Peyer's patch (tissue), 4 donors: ENCODE results near the gene OPCML.

Source experiments
- CTCF ChIP-seq, 6 experiments: fragments of 450-650 bp in 4 of 6; fragments of 200-600 bp in 2 of 6; sonication (generic) in 1 of 6; IDR thresholded peaks; one replicate each; pipeline ENCODE4 v1.5.1; 2017 to 2019; ENCODE audit warnings: antibody characterized with exemption in 6 of 6, mild to moderate bottlenecking in 3 of 6, moderate library complexity in 1 of 6
- POLR2A ChIP-seq, 2 donors: fragments of 450-650 bp; IDR thresholded peaks; one replicate each; pipeline ENCODE4 v1.5.1; 2017; ENCODE audit warnings: antibody characterized with exemption in 2 of 2, mild to moderate bottlenecking in 2 of 2, moderate library complexity in 2 of 2

GRCh38 chr11:132405728-132406127, 1126.6 kb downstream of the OPCML start:
- no peak for TF ChIP-seq POLR2A (IDR thresholded peaks at IDR 0.05)
- TF ChIP-seq CTCF (IDR thresholded peaks at IDR 0.05): no peak
